Gastrocnemius medialis (tissue), 4 donors: ENCODE measurements around the gene NHEJ1.

ENCODE experiments used
- POLR2A ChIP-seq, 2 donors: fragments of 450-650 bp; IDR thresholded peaks; one replicate each; pipeline ENCODE4 v1.6.1; 2017; ENCODE audit warnings: antibody characterized with exemption in 2 of 2, mild to moderate bottlenecking in 2 of 2, moderate library complexity in 2 of 2
- TF ChIP-seq, protein P1 (sequence below), 5 experiments: fragments of 450-650 bp in 3 of 5; fragments of 200-600 bp in 2 of 5; sonication (generic) in 2 of 5; IDR thresholded peaks in 4 of 5; conservative IDR thresholded peaks in 1 of 5; 1 replicate in 4 of 5; 2 replicates in 1 of 5; pipeline ENCODE4 v1.5.1; 2016 to 2019; ENCODE audit warnings: antibody characterized with exemption in 5 of 5, mild to moderate bottlenecking in 3 of 5, moderate library complexity in 3 of 5

DNA sequence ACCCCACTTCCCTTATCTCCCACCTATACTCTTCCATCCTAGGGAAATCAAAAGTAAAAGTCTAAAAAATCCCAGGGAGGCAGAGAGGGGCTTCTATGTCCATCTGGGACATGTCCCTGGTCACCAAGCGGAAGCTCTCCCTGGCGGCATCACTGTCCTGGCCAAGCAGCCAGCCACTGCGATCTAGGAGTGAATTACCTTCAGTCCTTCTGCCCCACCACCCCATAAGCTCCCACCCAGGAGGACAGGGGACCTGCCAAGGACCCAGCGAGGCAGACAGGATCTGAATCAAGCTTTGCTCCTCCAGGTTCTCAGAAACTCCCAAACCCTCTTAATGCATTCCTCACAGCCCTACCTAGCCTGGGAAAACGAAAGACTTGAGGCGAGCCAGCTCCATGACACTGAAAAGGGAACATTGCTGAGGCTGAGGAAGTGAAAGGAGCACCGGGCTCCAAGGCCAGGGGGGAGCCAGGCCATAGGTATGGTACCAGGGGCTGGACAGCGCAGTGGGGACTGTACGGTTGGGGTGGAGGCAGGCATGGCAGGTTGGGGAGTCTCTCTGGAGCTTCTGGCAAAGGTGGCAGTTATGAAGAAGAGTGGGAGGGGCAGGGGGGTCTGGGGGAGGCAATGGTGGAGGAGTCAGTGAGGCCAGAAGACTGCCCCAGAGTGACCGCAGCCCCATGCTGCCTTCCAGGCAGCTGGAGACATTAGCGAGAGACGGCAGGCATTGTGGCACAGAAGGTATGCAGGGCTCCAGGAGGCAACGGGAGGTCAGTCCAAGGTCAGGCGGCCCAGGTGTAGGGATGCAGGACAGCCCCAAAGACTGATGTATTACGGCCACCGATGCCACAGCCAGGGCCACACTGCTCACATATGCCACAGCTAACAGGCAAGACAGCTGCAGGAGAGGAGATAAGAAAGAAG, 11.9 kb upstream of the NHEJ1 start:
- TF ChIP-seq, protein P1, sequence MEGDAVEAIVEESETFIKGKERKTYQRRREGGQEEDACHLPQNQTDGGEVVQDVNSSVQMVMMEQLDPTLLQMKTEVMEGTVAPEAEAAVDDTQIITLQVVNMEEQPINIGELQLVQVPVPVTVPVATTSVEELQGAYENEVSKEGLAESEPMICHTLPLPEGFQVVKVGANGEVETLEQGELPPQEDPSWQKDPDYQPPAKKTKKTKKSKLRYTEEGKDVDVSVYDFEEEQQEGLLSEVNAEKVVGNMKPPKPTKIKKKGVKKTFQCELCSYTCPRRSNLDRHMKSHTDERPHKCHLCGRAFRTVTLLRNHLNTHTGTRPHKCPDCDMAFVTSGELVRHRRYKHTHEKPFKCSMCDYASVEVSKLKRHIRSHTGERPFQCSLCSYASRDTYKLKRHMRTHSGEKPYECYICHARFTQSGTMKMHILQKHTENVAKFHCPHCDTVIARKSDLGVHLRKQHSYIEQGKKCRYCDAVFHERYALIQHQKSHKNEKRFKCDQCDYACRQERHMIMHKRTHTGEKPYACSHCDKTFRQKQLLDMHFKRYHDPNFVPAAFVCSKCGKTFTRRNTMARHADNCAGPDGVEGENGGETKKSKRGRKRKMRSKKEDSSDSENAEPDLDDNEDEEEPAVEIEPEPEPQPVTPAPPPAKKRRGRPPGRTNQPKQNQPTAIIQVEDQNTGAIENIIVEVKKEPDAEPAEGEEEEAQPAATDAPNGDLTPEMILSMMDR (IDR thresholded peaks at IDR 0.05 in 4 of 5, conservative IDR thresholded peaks at IDR 0.05 in 1 of 5) = no peak
- no peak for TF ChIP-seq POLR2A (IDR thresholded peaks at IDR 0.05)
